Testis (tissue), 3 donors: Measurements from ENCODE around the gene NRIP1. TPM values are rescaled to one million over a fixed set of nuclear protein-coding genes. Genes with fewer than 3 reads are reported as not detected.

Experiments used
- DNase-seq: peaks from one replicate; pipeline ENCODE4 v3.0.0-alpha.2; 2019
- H3K27ac ChIP-seq, 2 donors: fragments of 200-600 bp; sonication (generic); one replicate each; pipeline ENCODE4 v1.5.1; 2019
- H3K27me3 ChIP-seq: fragments of 200-600 bp; sonication (generic); one replicate; pipeline ENCODE4 v1.5.1; 2019
- H3K36me3 ChIP-seq: fragments of 200-600 bp; sonication (generic); one replicate; pipeline ENCODE4 v1.5.1; 2017; ENCODE audit warnings: low read depth; ENCODE audit errors: missing control alignments
- H3K4me1 ChIP-seq: fragments of 200-600 bp; sonication (generic); one replicate; pipeline ENCODE4 v1.5.1; 2019
- H3K4me3 ChIP-seq, 2 donors: fragments of 200-600 bp; sonication (generic); one replicate each; pipeline ENCODE4 v1.5.1; 2017 to 2019
- H3K9me3 ChIP-seq: fragments of 200-600 bp; sonication (generic); one replicate; pipeline ENCODE4 v1.5.1; 2017
- POLR2A ChIP-seq: fragments of 450-650 bp; IDR thresholded peaks from one replicate; pipeline ENCODE4 v1.6.1; 2017; ENCODE audit warnings: antibody characterized with exemption, mild to moderate bottlenecking, moderate library complexity
- WGBS, 2 donors: methylation state at CpG; one replicate each; pipeline ENCODE4 v1.1.5; 2018; 5-methylcytosine and 5-hydroxymethylcytosine counted together
- intact Hi-C: fragments of 100-400 bp; cut with DNase I; formaldehyde crosslinking; loops from one replicate; pipeline ENCODE4 v1.15.1; 2023; ENCODE audit warnings: low total_unique reads
- polyA plus RNA-seq: library from polyadenylated mRNA; stranded (reverse); fragments of 350-450 nt; fragmentation: Illumina TruSeq; extraction: RNeasy Lipid Tissue Mini Kit (QIAGEN cat#74804); gene quantifications from one replicate; pipeline ENCODE4 v1.2.3, GENCODE V29; 2014; ENCODE audit warnings: low read depth, low replicate concordance; ENCODE audit not compliant: insufficient read depth
- total RNA-seq, 2 donors: library from RNA; depleted of rRNA; stranded (reverse); fragments of >200 nt; gene quantifications; one replicate each; pipeline ENCODE4 v1.2.3, GENCODE V29; 2016
- TF ChIP-seq, protein P1 (sequence below), 3 experiments: fragments of 450-650 bp in 2 of 3; fragments of 200-600 bp in 1 of 3; sonication (generic) in 1 of 3; IDR thresholded peaks; one replicate each; pipeline ENCODE4 v1.5.1; 2016 to 2019; ENCODE audit warnings: antibody characterized with exemption in 3 of 3, mild to moderate bottlenecking in 2 of 3, moderate library complexity in 1 of 3

NRIP1 gene
- total and polyA plus RNA-seq, 3 donors from 2014 or later, result 18.0 to 36.1 (median 26.8) TPM

DNA sequence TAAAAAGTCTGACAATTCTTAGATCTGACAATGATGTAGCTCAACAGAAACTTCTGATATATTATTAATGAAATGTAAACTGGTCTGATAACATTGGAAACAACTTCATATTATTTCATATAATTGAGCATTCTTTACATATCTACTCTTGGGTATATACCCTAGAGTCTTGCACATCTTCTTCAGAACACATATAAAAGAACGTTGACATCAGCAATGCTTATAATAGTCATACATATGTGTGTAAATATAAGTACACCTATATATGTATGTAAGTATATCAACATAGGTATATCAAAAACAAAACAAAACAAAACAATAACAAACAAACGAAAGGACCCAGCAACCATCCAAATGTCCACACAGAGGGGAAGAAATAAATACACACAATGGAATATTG lies 38.4 kb downstream of the NRIP1 start:
- TF ChIP-seq, protein P1, sequence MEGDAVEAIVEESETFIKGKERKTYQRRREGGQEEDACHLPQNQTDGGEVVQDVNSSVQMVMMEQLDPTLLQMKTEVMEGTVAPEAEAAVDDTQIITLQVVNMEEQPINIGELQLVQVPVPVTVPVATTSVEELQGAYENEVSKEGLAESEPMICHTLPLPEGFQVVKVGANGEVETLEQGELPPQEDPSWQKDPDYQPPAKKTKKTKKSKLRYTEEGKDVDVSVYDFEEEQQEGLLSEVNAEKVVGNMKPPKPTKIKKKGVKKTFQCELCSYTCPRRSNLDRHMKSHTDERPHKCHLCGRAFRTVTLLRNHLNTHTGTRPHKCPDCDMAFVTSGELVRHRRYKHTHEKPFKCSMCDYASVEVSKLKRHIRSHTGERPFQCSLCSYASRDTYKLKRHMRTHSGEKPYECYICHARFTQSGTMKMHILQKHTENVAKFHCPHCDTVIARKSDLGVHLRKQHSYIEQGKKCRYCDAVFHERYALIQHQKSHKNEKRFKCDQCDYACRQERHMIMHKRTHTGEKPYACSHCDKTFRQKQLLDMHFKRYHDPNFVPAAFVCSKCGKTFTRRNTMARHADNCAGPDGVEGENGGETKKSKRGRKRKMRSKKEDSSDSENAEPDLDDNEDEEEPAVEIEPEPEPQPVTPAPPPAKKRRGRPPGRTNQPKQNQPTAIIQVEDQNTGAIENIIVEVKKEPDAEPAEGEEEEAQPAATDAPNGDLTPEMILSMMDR (IDR thresholded peaks at IDR 0.05), result no peak
- no peak for TF ChIP-seq POLR2A
- Histone ChIP-seq H3K36me3 (no peaks in the 10 kb centered on the region), H3K27ac (no peak overlapping the region), H3K4me1 (no peaks in the 10 kb centered on the region), H3K9me3 (no peaks in the 10 kb centered on the region), H3K4me3 (no peak overlapping the region), H3K27me3 (no peaks in the 10 kb centered on the region)
- no peak for DNase-seq
- 71 to 84% methylated on average over 2 of the region's 2 CpGs for WGBS, 2 donors
- intact Hi-C loops, result no loop called here

DNA sequence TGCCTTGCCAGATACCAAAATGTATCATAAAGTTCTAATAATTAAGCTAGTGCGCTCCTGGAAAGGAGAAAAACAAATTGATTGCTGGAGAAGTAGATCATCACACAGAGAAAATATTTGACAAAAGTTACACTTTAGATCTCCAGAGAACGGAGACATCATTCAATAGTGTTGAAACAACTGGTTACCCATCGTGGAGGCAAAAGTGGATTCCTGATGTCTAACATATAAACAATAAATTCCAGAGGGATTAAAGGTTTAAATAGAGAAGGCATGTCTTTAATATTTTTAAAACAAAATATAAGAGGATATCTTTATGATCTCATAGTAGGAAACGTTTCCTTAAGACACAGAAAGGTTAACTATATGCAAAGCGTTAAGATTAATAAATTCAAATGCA lies 41.0 kb downstream of the NRIP1 start:
- Histone ChIP-seq H3K27ac (no peak overlapping the region), H3K4me3 (no peak overlapping the region), H3K27me3 (no peaks in the 10 kb centered on the region), H3K9me3 (no peaks in the 10 kb centered on the region), H3K36me3 (no peaks in the 10 kb centered on the region), H3K4me1 (no peaks in the 10 kb centered on the region)
- intact Hi-C loops, result no loop called here
- WGBS, 2 donors, result 81 to 86% methylated on average over 5 of the region's 5 CpGs
- no peak for DNase-seq
- no peak for TF ChIP-seq POLR2A
- TF ChIP-seq, protein P1 (IDR thresholded peaks at IDR 0.05), result no peak

GRCh38 chr21:15022608-15023261 lies 42.1 kb downstream of the NRIP1 start:
- Histone ChIP-seq H3K36me3 (no peaks in the 10 kb centered on the region), H3K9me3 (no peaks in the 10 kb centered on the region), H3K4me3 (no peak overlapping the region), H3K27ac (no peak overlapping the region), H3K4me1 (no peaks in the 10 kb centered on the region), H3K27me3 (no peaks in the 10 kb centered on the region)
- DNase-seq, result no peak
- WGBS, 2 donors, result 73 to 85% methylated on average over 6 of the region's 6 CpGs
- no peak for TF ChIP-seq POLR2A
- TF ChIP-seq, protein P1 (IDR thresholded peaks at IDR 0.05), result no peak
- intact Hi-C loops, result no loop called here

DNA sequence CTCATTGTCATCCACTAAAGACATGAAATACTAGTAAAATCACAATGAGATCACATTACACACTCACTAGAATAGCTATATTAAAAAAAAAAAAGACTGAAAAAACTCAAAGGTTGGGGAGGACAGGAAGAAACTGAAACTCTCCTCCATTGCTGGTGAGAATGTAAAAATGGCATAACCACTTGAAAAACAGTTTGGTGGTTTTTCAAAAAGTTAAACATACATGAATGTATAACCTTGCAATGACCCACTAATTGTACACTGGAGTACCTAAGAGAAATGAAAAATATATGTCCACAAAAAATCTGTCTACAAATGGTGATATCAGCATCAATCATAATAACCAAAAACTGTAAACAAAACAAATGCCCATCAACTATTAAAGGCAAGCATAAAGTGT lies 44.0 kb downstream of the NRIP1 start:
- H3K4me1 ChIP-seq, result no peaks in the 10 kb centered on the region
- intact Hi-C loops, result no loop called here

More for the DNA sequence above, 44.0 kb downstream of the NRIP1 start:
- Histone ChIP-seq H3K27me3 (no peaks in the 10 kb centered on the region), H3K9me3 (no peaks in the 10 kb centered on the region), H3K4me3 (no peak overlapping the region), H3K36me3 (no peaks in the 10 kb centered on the region), H3K27ac (no peak overlapping the region)
- no peak for DNase-seq
- TF ChIP-seq POLR2A, result no peak
- TF ChIP-seq, protein P1 (IDR thresholded peaks at IDR 0.05), result no peak
